Epidermal melanocyte (primary cell): Measurements from ENCODE around the gene NAALADL1.

Experiments
- DNase-seq: peaks from one replicate; pipeline ENCODE4 v3.0.0; 2011; ENCODE audit warnings: low spot score; ENCODE audit not compliant: insufficient read length

Gene NAALADL1

DNA sequence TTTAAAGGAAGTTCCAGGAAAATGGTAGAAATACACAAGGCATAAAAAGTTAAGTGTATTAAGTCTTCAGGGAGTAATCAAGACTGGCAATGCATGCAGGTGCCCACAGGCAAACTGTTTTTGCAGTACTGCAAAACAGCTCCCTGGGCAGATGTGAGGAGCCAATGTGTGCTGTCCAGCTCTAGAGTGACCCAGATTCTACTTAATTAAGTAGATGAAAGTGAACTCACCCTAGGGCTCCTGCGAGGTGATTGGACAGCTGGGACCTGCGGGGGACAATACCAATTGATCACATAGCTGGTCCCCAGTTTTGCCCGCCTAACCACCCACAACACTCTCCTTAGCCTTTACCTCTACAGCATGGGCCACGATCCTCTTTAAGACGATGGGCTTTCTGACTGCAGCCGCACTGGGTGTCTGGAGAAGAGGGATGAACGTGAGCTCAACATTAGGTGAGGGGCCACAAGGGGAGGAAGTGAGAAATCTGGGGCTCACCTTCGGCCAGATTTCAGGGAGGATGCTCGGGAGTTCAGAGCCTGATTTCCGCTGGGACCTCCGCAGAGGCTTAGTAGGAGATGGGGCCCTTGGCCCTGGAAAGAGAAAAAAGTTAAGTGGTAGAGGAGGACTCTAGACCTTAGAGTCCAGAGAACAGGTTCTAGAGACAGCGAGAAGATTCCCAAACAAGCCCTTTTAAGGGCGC lies 24.9 kb upstream of the NAALADL1 start:
- no peak for DNase-seq

DNA sequence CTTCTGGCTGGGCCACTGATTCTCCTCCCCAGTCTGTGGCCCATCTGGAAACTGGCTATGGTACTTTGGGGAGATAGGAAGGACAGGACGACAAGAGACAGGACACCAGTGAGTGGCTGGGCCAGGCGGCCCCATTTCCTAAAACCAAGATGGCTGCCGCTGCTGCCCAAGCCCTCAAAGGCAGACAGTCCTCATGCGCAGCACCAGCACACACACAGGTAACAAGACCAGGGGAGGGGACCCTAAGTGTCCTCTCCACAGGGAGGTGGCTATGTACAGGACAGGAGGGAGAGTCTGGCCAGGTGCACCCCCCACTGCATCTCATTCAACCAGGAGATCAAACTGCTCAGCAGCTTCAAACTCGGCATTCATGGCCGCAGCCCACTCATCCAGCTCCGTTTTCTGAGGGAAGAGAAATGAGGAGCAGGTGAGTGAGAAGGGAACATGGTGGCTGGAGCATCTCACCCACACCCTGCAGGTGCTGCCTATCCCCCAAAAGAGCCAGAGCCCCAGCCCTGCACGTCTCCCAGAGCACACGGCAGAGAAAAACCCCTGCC lies 20.5 kb upstream of the NAALADL1 start:
- no peak for DNase-seq

DNA sequence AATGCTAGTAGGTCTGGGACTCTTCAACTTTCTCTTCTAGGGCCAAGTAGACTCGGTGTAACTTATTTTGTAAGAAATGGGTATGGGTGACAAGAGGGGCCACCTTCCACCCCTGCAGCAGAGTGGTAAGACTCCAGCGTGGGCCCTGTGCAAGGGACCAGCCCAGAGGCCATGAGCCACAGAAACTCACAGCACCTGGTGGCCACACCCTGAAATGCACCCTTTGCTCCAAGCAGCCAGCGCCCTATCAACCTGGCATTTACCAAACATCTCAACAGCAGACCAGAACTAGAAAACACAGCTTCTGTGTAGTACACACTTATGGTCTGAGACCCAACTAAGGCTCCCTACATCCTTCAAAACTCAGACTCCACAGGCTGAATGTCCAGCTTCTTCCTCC lies 19.8 kb upstream of the NAALADL1 start:
- DNase-seq, result no peak

DNA sequence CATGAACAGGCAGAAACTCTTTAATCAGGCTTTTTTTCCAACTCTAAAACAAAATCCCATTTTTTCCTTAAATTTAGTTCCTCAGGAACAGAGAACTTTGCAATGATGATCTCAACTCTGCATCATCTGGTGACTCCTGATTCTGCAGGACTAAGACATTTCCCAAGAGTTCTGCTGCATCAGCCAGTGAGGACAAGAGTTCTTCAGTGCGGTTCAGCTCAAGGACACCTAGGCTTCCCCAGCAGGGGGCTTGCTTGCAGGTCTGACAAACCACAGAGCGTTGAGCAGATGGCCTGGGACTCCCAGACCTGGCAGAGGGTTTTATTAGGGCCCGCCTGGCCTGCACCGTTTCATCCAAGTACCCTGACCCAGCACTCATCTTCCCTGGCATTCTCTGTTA lies 19.1 kb upstream of the NAALADL1 start:
- DNase-seq, result no peak

DNA sequence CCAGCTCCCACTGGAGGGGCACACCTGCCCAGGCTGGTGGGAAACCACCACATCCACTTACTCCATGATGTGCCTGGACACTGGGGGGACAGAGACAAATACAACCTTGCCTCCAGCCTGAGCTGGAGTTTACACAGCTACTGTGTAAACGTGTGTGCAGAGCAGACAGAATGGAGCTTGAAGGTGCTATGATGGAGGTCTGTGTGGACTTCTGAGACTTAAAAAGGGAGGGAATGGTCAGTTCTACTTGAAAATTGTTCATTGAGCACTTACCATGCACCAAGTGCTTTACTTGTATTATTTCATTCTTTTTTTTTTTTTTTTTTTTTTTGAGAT lies 14.2 kb upstream of the NAALADL1 start:
- DNase-seq, result no peak

DNA sequence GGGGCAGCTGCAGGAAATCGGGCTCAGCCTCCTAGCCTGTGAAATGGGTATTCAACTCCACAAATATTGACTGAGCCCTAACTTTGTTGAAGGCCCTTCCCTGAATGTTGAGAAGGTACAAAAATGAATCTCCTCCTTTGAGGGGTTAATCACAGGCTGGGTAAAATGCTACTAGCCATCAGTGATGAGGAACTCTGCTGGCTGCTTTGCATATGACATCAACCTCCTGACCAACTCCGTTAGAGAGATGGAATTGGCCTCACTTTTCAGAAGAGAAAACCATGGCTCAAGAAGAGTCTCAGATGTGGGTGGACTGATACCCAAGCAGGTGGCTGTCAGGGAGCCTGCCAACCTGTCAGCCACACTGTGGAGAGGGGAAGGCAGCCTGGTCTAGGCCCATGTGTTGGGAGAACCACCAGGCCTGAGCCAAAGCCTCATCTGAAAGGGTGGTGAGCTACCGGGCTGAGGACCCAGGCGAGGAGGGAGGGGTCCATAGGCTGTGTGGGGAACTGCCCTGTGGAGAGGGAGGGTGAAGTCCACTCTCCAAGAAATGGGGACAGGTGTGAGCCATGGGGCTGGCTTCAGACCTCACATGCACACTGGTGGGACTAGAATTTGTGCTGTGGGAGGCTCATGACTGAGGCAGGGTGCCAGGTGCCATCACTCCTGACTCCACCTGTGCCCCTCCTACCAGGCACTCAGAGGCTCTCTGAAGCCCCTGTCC lies 13.7 kb upstream of the NAALADL1 start:
- no peak for DNase-seq

DNA sequence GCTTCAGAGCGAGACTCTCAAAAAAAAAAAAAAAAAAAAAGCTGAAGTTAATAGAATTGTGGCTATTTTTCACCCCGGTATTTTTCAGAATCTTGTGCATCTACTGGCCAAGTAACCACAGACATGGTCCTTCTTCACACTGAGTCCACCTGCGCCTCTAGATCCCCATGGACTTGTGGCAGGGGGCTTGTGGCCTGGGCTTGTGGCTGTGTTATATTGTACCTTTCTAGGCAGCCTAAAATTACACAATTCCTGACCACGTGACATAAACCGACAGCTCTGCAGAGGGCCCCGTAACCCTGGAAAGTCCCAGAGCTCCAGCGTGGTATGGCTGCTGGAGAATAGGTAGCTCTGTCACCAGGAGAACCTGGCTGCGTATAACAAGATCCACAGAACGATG lies 10.9 kb upstream of the NAALADL1 start:
- no peak for DNase-seq

DNA sequence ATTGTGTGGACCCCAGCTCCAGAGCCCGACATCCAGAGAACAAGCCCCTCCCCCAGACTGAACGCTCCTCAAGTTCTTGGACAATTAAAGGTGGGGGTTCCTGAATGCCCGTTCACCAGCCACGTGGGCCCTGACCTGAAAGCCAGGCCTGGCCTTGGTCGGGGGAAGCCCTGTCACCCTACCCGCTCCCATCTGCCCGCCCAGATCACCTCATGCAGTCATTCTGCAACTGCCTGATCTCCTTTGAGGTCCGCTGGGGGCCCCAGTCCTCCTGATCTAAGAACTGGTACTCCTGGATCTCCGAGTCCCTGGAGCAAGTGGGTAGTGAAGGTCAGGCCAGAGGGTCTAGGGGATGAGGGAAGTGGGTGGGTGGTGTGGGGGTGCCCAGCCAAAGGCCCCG lies 9.1 kb upstream of the NAALADL1 start:
- no peak for DNase-seq

DNA sequence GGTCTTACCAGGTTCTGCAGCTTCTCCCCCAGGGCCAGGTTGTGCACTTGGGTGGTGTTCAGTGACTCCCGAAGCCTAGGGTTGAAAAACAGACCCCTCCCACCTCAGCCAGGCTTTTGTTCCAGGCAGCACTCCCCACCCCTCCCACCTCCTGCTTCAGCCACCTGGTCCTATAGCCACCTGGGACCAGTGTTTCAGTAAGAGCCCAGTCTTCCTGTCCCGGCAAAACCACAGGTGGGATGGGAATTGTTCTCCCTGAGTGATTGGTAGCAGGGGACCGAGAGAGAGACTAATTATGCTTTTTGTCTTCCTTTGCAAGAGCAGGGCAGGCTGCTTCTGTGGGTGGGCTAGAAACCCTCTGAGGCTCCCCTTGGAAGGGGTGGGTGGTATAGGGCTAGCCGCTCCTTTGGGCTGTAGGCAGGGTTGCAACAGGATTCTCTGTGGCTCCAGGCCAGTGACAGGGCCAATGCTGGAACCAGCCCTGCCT lies 8.5 kb upstream of the NAALADL1 start:
- no peak for DNase-seq

DNA sequence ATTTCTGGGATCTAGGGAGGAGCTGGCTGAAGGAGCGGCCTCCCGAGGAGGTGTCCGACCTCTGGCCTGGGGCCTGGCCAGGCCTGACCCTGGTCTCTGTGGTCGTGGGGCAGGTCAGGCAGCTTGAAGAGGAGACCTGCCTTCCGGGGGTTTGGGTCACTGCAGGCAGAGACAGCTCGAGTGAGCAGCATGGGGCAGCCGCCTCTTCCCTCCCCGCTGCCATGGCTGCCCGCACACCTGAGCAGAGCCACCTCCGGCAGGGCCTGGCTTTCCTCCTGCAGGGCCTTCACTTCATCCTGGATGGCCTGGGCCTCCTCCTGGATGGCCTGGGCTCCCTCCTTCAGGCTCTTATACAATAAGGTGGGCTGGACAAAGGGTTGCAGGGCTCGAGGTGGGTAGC lies 8.0 kb upstream of the NAALADL1 start:
- no peak for DNase-seq

DNA sequence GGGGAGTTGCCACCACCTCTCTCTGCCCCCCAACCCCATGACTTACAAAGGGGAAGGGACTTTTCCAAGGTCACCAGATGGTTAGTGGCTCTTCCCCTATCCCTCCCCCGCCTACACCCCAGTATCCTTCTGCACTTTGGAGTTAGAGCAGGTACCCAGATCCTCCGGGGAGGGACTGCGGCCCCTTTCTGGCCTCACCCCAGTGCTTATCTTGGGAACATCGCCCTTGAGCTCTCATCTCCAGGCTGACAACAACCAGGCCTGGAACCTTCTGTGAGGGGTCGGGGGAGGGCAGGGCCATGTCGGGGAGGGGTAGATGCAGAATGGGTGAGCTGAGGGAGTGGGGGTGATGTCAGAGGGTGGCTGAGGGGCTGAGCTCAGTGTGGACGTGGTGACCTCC lies 7.5 kb upstream of the NAALADL1 start:
- no peak for DNase-seq

DNA sequence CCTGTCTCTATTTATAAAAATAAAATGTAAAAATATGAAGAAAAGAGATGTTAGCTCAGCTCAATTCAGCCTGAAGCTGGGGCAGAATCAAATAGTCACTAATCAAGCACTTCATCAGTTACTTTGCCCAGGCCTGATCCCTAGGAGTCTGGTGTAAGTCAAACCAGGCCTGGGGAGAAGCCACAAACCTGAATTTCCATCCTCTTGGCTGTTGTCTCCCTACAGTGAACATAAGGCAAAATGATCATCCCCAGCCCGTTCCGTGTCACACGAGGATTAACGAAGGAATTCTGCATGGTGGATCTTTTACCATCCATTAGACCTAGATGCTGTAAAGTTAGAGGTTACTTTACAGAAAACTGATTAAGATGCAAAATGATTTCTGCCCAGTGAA lies 6.5 kb upstream of the NAALADL1 start:
- no peak for DNase-seq

DNA sequence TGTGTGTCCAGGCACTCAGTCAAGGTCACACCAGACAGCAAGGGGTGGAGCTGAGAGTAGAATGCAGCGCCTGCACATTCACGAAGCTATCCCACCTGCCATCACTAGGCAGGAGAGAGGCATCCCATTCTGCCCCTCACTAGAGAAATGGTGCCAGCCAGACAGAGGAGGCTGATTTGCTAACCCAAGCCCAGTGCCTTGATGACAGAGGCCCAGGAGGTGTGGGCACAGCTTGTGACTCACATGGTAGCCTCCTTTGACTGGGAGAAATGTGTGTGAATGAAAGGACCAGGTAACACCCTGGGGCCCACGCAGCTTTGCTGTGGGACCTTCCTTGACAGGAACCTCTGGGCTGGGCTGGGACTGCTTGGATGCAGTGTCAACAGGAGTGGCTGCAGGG lies 5.2 kb upstream of the NAALADL1 start:
- no peak for DNase-seq

DNA sequence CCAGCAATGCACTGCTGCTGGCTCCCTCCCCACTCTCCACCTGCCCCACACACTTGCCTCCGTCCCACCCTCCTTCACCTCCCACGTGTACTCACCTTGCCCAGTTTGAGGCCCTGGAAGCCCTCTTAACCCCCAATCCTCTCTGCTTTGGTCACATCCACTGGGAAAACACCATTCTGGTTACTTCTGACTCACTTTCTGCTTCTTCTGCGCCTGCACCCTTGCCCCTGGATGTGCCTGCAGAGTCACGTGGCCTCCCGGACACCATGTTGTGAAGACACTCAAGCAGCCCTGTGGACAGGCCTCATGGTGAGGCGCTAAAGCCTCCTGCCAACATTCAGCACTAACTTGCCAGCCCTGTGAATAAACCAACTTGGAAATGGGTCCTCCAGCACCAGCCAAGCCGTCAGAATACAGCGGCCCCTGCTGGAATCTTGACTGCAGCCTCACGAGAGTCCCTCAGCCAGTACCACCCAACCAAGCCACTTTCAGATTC lies 2.6 kb upstream of the NAALADL1 start:
- DNase-seq, result no peak

DNA sequence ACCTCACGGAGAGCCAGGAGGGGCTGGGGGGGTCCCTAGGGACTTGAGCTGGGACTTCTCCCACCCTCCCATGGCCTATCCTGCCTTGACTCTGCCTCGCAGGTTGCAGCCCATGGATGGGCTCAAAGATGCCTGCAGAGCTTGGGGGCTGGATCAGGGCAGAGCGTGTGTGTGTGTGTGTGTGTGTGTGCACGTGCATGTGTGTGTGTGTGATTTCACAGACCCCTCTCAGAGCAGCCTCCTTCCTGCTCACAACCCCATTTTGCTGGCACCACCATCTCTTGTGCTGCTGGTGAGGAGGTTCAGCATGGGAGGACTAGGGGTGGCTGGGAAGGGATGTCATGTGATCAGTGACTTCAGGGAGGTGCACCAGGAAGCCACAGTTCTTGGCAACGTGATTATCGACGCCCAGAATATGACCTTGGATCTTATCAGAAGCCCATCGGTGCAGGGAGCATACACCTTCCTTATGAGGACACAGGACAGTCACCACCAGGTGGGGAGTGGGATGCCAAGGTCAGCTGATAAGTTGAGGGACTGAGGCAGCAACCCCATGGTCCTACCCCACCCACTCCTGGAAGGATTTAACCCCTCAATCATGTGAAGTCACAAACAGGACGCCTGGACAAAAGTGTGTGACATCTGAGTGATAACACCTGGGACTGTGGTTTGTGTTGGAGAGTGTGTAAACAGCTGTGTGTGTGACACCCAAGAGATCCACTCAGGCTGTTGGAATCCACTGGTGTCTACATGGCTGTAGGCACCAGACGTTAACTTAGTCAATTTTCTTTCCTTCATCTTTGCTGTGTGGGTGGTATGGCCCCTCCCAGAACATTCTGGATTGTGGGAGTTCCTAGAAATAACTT lies 1.8 kb upstream of the NAALADL1 start:
- DNase-seq, result no peak

DNA sequence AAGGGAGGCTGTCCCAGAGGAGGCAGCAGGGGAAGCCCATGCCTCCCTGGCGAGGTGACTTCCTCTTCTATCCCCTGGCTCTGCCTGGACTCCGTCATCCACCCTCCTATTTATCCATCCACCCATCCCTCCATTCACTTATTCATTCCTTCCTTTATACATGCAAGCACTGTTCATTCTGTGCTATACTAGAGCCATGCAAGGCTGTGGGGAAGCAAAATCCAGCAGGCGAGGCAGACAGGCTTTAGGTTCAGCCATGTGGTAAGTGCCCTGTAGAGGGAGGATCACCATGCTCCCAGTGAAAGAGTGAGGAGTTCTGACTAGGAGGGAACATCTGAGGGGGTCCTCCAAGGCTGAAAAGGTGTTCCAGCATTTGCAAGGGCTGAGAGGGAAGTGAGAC lies 1.2 kb upstream of the NAALADL1 start:
- DNase-seq, result no peak

DNA sequence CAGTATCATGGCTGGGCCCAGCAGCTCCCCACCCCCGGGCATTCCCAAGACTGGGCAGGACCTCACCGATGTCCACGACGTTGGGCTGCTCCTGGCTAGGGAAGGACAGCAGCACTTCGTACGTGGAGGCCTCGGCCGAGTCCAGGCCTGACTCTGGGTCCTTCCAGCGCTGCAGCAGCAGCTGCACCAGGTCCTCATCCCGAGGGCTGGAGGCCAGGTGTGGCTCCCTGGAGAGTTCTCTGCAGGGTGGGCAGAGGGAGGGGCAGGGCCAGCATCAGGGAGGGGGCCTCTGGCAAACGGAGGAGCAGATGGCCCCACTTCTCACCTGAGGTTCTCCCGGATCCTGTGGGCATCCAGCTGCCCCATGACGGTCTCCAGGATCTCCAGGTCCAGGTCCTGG lies 341 bp downstream of the NAALADL1 start:
- DNase-seq, result no peak

DNA sequence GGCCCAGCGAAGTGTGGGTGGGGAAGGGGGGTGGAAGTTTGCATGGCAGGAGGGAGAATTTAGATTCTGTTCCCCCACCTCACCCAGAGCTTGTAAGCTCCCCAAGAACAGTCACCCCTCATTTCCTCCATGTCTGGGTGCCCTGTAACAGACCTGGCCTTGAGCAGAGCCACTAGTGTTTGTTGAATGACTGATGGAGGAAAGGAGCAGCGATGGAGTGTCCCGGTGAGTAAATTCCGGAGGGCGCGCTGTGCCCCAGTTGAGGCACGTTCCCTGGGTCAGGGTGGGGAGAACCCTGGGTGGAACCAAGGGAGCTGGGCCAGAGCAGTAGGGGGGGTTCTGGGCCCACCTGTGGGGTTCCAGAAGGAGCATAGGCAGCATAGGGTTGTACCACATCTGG lies 827 bp downstream of the NAALADL1 start:
- no peak for DNase-seq

DNA sequence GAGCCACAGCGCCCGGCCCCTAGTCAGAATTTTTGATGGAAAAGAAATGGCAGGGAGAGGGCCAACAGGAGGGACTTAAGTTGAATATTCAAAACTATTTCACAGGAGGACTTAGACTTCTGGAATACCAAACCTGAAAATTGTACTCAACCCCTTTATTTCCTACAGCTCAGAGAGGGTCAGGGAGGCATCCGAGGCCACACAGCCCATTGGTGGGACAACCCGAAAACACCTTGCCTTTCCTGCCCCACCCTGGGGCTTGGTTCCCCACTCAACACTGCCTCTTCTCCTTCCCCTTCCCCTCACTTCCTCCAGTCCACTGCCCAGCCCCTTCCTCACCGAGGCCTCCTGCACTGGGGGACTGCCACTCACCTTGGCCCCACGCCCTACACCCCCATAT lies 1.4 kb downstream of the NAALADL1 start:
- no peak for DNase-seq

DNA sequence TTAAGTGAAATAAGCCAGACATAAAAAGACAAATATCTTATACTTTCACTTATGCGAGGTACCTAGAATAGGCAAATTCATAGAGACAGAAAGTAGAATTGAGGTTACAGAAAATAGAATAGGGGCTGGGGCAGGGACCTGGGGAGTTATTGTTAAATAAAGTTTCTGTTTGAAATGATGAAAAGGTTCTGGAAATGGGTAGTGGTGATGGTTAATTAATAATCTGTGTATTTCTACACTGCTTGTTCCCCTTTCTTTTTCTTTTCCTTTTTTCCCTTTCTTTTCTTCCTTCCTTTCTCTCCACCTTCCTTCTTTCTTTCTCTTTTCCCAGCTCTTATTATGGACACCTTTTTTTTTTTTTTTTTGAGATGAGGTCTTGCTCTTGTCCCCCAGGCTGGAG lies 2.8 kb downstream of the NAALADL1 start:
- no peak for DNase-seq

DNA sequence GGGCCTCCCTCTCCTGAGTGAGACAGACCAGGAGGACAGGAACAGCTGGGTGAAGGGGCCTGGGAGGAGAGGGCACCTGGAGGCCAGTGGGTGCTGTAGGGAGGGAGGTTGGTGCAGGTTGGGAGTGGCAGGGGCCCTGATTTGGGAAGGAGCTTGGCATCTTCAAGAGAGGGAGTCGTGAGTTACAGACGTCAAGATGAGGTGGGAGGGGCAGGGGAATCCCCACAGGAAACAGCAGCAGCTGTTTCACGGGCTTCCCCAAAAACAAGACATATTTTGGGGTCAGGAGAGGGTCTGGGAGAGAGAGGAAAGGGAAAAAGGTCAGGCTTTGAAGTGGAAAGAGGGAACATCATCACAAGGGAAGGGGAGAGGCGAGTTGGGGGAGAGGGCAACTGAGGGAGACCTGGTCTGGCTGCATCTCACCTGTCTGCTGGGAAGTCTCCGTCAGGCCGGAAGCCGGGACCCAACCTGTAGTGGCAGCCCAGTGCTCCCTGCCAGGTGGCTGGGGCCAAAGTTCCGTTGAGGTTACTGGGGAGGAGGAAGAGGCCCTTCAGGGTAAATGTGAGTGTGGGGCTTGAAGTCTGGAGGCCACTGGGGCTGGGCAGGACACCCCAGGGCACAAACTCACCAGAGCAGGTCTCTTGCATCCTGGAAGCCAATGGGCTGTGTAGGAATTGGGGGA lies 4.4 kb downstream of the NAALADL1 start:
- DNase-seq, result no peak
